K562 (cell line): ENCODE measurements around the gene EMILIN3. TPM values are rescaled to one million over a fixed set of nuclear protein-coding genes. Genes with fewer than 3 reads are reported as not detected.

Experiments
- CTCF ChIP-seq, 3 experiments: IDR thresholded peaks in 2 of 3; conservative IDR thresholded peaks in 1 of 3; 2 replicates each; pipeline ENCODE4 v1.5.1; 2011 to 2012; ENCODE audit warnings: low read length in 3 of 3, mild to moderate bottlenecking in 3 of 3, control low read depth in 2 of 3, improper control_type of control experiment in 1 of 3, inconsistent platforms in 1 of 3, low read depth in 1 of 3, mixed read lengths in 1 of 3, moderate library complexity in 1 of 3; ENCODE audit not compliant: insufficient read depth in 2 of 3
- DEAF1 ChIP-seq: fragments of 450-650 bp; formaldehyde crosslinking; IDR thresholded peaks from 2 replicates; pipeline ENCODE4 v1.4.0; 2020; ENCODE audit warnings: mild to moderate bottlenecking, moderate library complexity
- RBM17 ChIP-seq: fragments of 200-400 bp; formaldehyde crosslinking; IDR thresholded peaks from 2 replicates; pipeline ENCODE4 v1.6.1; 2017; ENCODE audit warnings: low read depth, mild to moderate bottlenecking, low read length, borderline replicate concordance
- TARDBP ChIP-seq: fragments of 450-650 bp; IDR thresholded peaks from 2 replicates; pipeline ENCODE4 v1.6.1; 2016
- ZBTB11 ChIP-seq, 3 experiments: fragments of 200-800 bp in 1 of 3; fragments of 250-450 bp in 1 of 3; fragments of 450-650 bp in 1 of 3; sonication (Bioruptor Pico) in 1 of 3; sonication (Bioruptor generic) in 1 of 3; formaldehyde crosslinking in 1 of 3; IDR thresholded peaks; 2 replicates each; pipeline versions ENCODE4 v1.6.1 to v1.8.0; 2016 to 2022; ENCODE audit warnings: mild to moderate bottlenecking in 2 of 3, missing genetic modification characterization in 2 of 3, missing compliant biosample characterization in 1 of 3, moderate library complexity in 1 of 3
- ZBTB40 ChIP-seq, 2 experiments: fragments of 450-650 bp in 1 of 2; sonication (generic) in 1 of 2; formaldehyde crosslinking in 1 of 2; IDR thresholded peaks; 2 replicates each; pipeline versions ENCODE4 v1.7.1 to v1.9.0; 2016 to 2022; ENCODE audit warnings: inconsistent platforms in 1 of 2, mild to moderate bottlenecking in 1 of 2, missing genetic modification reagents in 1 of 2
- ZNF584 ChIP-seq: fragments of 200-800 bp; sonication (Bioruptor generic); IDR thresholded peaks from 2 replicates; pipeline ENCODE4 v1.6.1; 2016; ENCODE audit warnings: low read depth, mild to moderate bottlenecking, missing genetic modification characterization, missing compliant biosample characterization
- polyA plus RNA-seq, 8 experiments: library from polyadenylated mRNA; depleted of rRNA in 4 of 8; stranded (reverse) in 5 of 8; unstranded in 3 of 8; fragments of >200 nt; fragmentation: Nextera tagmentation in 2 of 8; fragmentation: Illumina TruSeq in 1 of 8; extraction: Ambion mirVana in 2 of 8; extraction: Trizol in 1 of 8; gene quantifications; 2 replicates each; pipeline versions ENCODE4 v1.2.1 to v1.2.3, GENCODE V29; 2011 to 2014; ENCODE audit warnings: inconsistent platforms in 1 of 8, missing spikeins in 1 of 8
- total RNA-seq, 7 experiments: library from RNA; depleted of rRNA in 6 of 7; stranded (reverse); fragments of >200 nt in 6 of 7; fragmentation: Illumina TruSeq in 2 of 7; extraction: Trizol in 2 of 7; gene quantifications; 2 replicates each; pipeline versions ENCODE4 v1.2.1 to v1.2.3, GENCODE V29; 2011 to 2021; ENCODE audit warnings: low replicate concordance in 1 of 7

Gene EMILIN3
- total and polyA plus RNA-seq, 9 of the 15 experiments (the other 6 are each of a cell fraction or from before 2014, with no cell fraction given) = 0.01 to 0.07 TPM; not detected in 7

GRCh38 chr20:41320976-41321375 is 45.6 kb downstream of the EMILIN3 start (continued):
- TF ChIP-seq ZBTB40 (IDR thresholded peaks at IDR 0.05) (0 out of 2 replicates have a peak, but pooled peaks have one; percentile 50), ZBTB40 (CRISPR knock-in tag; IDR thresholded peaks at IDR 0.05) (no peak), ZNF584 (CRISPR knock-in tag) (no peak), CTCF (IDR thresholded peaks at IDR 0.05 in 2 of 3, conservative IDR thresholded peaks at IDR 0.05 in 1 of 3; ENCODE audit: insufficient read depth in 2 of 3, low read depth in 1 of 3, low read length in 3 of 3) (no peak), RBM17 (no peak), TARDBP (no peak), DEAF1 (CRISPR knock-in tag) (no peak), ZBTB11 (CRISPR knock-in tag; IDR thresholded peaks at IDR 0.05) (peak in 1 of 3 experiments; percentile 94; a peak in 2 of 6 replicates)
